Measurements from ENCODE around the gene WT1. TPM values are rescaled to one million over a fixed set of nuclear protein-coding genes. Genes with fewer than 3 reads are reported as not detected.

The WT1 gene
- total RNA-seq, 2 experiments from 2014 or later: not detected

- Mint-ChIP-seq H3K27me3 (peaks cover 7% of the 10 kb centered on the region), H3K9me3 (no peaks in the 10 kb centered on the region), H3K4me3 (no peak overlapping the region), H3K27ac (no peak overlapping the region), H3K4me1 (ENCODE audit: low read depth) (no peaks in the 10 kb centered on the region), H3K36me3 (ENCODE audit: low read depth) (no peaks in the 10 kb centered on the region)
- no peak for DNase-seq
- CTCF ChIA-PET: no interaction called here
- no peak for ATAC-seq
- no peak for TF ChIP-seq CTCF (IDR thresholded peaks at IDR 0.05)
- intact Hi-C loops (cut with micrococcal nuclease): no loop called here
- POLR2A ChIA-PET: no interaction called here
Observed at GRCh38 chr11:32391479-32391878, 43.9 kb downstream of the WT1 start.

GRCh38 chr11:32390712-32391111 is 44.6 kb downstream of the WT1 start:
- no peak for DNase-seq
- no peak for TF ChIP-seq CTCF (IDR thresholded peaks at IDR 0.05)
- ChIA-PET CTCF (interaction anchor here (1.5 kb wide), 1 partner anchor 58 kb away, joined by 3 read pairs; no protein-coding TSS in a partner anchor), POLR2A (no interaction called here)
- Mint-ChIP-seq H3K27me3 (peaks cover 2% of the 10 kb centered on the region), H3K36me3 (ENCODE audit: low read depth) (no peaks in the 10 kb centered on the region), H3K27ac (no peak overlapping the region), H3K4me3 (no peak overlapping the region), H3K9me3 (no peaks in the 10 kb centered on the region), H3K4me1 (ENCODE audit: low read depth) (no peaks in the 10 kb centered on the region)
- intact Hi-C loops (cut with micrococcal nuclease): no loop called here
- ATAC-seq: no peak

GRCh38 chr11:32388871-32389770 is 46.2 kb downstream of the WT1 start:
- Mint-ChIP-seq H3K4me1 (ENCODE audit: low read depth) (no peaks in the 10 kb centered on the region), H3K9me3 (no peaks in the 10 kb centered on the region), H3K27me3 (peaks cover 3% of the 10 kb centered on the region), H3K27ac (no peak overlapping the region), H3K4me3 (no peak overlapping the region), H3K36me3 (ENCODE audit: low read depth) (no peaks in the 10 kb centered on the region)
- ATAC-seq: no peak
- no peak for DNase-seq
- intact Hi-C loops (cut with micrococcal nuclease): no loop called here
- POLR2A ChIA-PET: no interaction called here
- no peak for TF ChIP-seq CTCF (IDR thresholded peaks at IDR 0.05)
- CTCF ChIA-PET: interaction anchor here (1.5 kb wide), 1 partner anchor 56 kb away, joined by 3 read pairs; no protein-coding TSS in a partner anchor

GRCh38 chr11:32388365-32388764 is 47.0 kb downstream of the WT1 start:
- no peak for ATAC-seq
- TF ChIP-seq CTCF (IDR thresholded peaks at IDR 0.05): no peak
- Mint-ChIP-seq H3K36me3 (ENCODE audit: low read depth) (no peaks in the 10 kb centered on the region), H3K9me3 (no peaks in the 10 kb centered on the region), H3K27ac (no peak overlapping the region), H3K27me3 (peaks cover 3% of the 10 kb centered on the region), H3K4me1 (ENCODE audit: low read depth) (no peaks in the 10 kb centered on the region), H3K4me3 (no peak overlapping the region)
- intact Hi-C loops (cut with micrococcal nuclease): no loop called here
- ChIA-PET CTCF (no interaction called here), POLR2A (no interaction called here)
- DNase-seq: no peak

GRCh38 chr11:32387411-32387810 is 47.9 kb downstream of the WT1 start:
- Mint-ChIP-seq H3K9me3 (no peaks in the 10 kb centered on the region), H3K36me3 (ENCODE audit: low read depth) (no peaks in the 10 kb centered on the region), H3K27ac (no peak overlapping the region), H3K4me3 (no peak overlapping the region), H3K4me1 (ENCODE audit: low read depth) (no peaks in the 10 kb centered on the region), H3K27me3 (peaks cover 3% of the 10 kb centered on the region)
- DNase-seq (no peak), ATAC-seq (no peak)
- intact Hi-C loops (cut with micrococcal nuclease): no loop called here
- CTCF ChIA-PET: no interaction called here
- TF ChIP-seq CTCF (IDR thresholded peaks at IDR 0.05): no peak
- POLR2A ChIA-PET: no interaction called here

All from activated CD8-positive, alpha-beta T cell treated with anti-CD3 and anti-CD28 coated beads for 36 hours (primary cell).